Measurements from ENCODE around the gene RRP36.

Gene RRP36

DNA sequence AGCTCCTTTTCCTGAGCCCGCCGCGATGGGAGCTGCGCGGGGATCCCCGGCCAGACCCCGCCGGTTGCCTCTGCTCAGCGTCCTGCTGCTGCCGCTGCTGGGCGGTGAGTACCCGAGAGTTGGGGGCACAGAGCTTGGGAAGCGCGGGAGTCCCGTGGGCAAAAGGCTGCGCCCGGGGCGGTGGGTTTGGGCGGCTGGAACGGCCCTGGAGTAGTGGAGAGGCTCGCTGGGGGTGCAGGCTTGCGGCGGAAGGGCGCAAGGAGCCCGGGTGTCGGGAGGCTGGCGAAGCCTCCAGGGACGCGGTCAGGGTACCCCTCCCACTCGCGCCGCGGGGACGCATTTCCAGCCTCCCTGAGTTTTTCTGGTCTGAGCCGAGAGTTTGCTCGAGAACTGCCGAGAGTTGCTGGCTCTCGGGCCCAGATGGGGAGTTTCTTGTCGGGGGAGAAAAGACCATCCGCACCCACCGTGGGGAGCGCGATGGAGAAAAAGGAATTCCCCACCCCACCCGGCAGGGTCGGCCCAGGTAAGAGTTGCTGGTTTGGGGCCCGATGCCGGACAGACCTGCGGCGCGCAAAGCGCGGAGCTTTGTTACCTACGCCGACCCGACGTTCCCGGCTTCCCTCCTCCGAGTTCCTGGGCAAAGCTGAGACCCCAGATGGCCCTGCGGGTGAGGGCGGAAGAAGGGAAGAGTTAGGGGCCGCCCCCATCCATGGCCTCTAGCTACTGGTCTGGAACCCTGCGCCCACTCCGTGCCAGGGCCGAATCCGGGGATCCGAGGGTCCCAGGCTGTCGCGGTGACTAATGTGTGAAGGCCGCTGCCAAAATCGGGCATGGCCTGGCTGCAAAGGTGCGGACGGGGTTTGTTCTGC is 55.3 kb downstream of the RRP36 start:
- no peak for TF ChIP-seq CTCF (conservative IDR thresholded peaks at IDR 0.05; ENCODE audit: control insufficient read depth, insufficient read depth, low read depth, low read length)
- peak; percentile 44 for DNase-seq (ENCODE audit: low read depth)
- peak overlapping the region; percentile 80 for H3K4me3 ChIP-seq (ENCODE audit: control insufficient read depth, low read depth, low read length)

DNA sequence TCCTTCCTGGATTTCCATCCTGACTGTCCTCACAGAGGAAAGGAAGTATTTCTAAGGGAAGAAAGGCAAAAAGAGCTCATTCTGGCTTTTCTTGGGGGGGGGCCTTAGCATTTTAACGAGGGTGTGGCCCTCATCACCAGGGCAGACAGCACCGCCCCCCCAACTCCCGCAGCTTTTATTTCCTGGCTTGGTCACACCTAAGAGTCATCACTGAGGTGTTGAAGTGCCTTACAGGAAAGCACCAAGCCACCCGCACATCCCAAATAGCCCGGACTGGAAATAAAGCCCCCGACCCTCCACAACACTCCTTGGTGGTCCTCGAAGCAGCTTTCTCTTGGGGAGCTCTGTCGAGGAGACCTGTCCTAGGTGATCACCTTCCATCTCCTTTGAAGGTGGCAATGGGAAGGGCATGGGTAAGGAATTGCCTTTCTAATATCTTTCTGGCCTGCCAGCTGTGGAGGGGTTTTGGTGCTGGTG is 55.9 kb downstream of the RRP36 start:
- peak overlapping the region; percentile 80 for H3K4me3 ChIP-seq (ENCODE audit: control insufficient read depth, low read depth, low read length)
- no peak for TF ChIP-seq CTCF (conservative IDR thresholded peaks at IDR 0.05; ENCODE audit: control insufficient read depth, insufficient read depth, low read depth, low read length)

GRCh38 chr6:43077981-43078511 is 56.6 kb downstream of the RRP36 start:
- peak; percentile 61 for DNase-seq (ENCODE audit: low read depth)
- H3K4me3 ChIP-seq (ENCODE audit: control insufficient read depth, low read depth, low read length) = peak overlapping the region; percentile 80
- no peak for TF ChIP-seq CTCF (conservative IDR thresholded peaks at IDR 0.05; ENCODE audit: control insufficient read depth, insufficient read depth, low read depth, low read length)

More for the DNA sequence above, 55.9 kb downstream of the RRP36 start:
- no peak for DNase-seq (ENCODE audit: low read depth)

GRCh38 chr6:43078691-43079090 is 57.3 kb downstream of the RRP36 start:
- H3K4me3 ChIP-seq (ENCODE audit: control insufficient read depth, low read depth, low read length) = no peak overlapping the region
- TF ChIP-seq CTCF (conservative IDR thresholded peaks at IDR 0.05; ENCODE audit: control insufficient read depth, insufficient read depth, low read depth, low read length) = no peak
- peak; percentile 25 for DNase-seq (ENCODE audit: low read depth)

Data from fibroblast of mammary gland (primary cell).